T1000 (cell line): ENCODE data around the gene DNAJB6.
"Not testable (repeated sequence)": the region's sequence is repeated elsewhere in the genome, so short reads cannot be mapped to it uniquely, and the experiment has no call there.

Experiments
- DNase-seq: peaks from one replicate; lab custom pipeline; 2025; ENCODE audit warnings: mixed read lengths; lab: John Stamatoyannopoulos, UW

DNAJB6 gene

GRCh38 chr7:157442993-157443831 lies 106.4 kb downstream of the DNAJB6 start:
- no peak for DNase-seq

- DNase-seq, result no peak
Measured at GRCh38 chr7:157444011-157444842, 107.4 kb downstream of the DNAJB6 start.

DNA sequence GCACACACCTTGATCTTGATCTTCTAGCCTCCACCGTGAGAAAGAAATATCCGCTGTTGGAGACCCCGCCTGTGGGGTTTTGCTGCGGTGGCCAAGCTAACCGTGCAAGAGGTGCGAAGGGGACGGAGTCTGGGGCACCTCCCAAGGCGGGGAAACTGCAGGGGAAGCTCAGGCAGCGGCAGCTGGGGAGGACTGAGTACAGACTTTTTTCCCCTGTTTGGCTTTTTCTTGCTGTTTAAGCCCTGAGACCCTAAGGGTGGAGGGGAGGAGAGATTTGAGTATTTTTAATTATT lies 108.0 kb downstream of the DNAJB6 start:
- DNase-seq, result no peak

DNA sequence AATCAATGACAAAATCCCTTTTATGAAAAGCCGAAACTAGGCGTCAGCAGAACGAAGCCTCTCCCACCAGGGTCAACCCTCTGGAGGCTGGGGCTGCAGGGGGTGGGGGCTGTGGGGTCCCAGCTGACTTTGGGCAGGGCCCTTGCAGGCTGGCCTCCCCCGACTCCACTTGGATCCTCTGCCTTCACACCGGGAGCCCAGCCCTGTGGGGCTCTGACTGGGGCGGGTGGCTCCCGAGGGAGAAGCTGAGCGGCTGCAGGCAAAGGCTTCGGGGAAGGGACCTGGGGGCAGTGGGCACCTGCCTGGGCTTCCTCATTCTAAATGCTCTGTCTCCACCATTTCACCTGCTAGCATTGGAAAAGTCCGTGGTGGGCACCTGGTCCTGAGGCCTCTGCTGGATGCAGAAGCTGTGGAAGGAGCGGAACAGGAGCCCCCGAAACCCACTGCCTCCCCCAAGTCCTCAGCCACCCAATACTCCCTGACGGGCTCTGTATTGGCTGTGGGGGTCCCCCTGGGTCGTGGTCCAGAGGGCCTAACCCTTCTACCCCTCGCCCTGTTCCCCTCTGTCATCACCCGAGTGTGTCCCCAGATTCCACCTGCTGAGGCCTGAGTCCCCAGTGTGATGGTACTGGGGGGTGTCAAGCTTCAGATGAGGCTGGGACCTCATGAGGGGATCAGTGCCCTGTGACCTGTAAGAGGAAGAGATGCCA lies 108.6 kb downstream of the DNAJB6 start:
- no peak for DNase-seq

- no peak for DNase-seq
Measured at GRCh38 chr7:157445956-157446295, 109.1 kb downstream of the DNAJB6 start.

GRCh38 chr7:157446322-157446721 lies 109.5 kb downstream of the DNAJB6 start:
- DNase-seq, result no peak

DNA sequence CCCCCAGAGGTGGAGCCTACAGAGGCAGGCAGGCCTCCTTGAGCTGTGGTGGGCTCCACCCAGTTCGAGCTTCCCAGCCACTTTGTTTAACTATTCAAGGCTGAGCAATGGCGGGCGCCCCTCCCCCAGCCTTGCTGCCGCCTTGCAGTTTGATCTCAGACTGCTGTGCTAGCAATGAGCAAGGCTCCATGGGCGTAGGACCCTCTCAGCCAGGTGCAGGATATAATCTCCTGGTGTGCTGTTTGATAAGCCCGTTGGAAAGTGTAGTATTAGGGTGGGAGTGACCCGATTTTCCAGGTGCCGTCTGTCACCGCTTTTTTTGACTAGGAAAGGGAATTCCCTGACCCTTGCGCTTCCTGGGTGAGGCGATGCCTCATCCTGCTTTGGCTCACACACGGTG lies 117.2 kb downstream of the DNAJB6 start:
- DNase-seq, result not testable (repeated sequence)

GRCh38 chr7:157457355-157458253 lies 120.8 kb downstream of the DNAJB6 start:
- no peak for DNase-seq

DNA sequence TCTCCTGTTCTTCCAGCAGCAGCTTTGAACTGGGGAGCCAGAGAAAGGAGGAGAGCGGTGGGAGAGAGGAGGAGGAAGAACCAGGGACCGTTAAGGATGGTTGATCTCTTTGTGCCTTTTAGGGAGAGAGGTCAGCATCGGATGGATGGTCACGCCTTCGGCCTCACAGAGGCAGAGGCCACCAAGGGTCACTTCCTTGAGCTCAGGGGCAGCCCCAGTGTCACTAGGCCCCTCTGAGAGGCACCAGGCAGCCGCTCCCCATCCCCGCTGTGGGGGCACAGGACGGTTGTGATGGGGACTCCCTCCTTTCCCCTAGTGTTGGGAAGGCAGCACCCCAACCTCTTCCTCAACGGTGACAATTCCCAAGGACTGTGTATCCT lies 121.4 kb downstream of the DNAJB6 start:
- no peak for DNase-seq

DNA sequence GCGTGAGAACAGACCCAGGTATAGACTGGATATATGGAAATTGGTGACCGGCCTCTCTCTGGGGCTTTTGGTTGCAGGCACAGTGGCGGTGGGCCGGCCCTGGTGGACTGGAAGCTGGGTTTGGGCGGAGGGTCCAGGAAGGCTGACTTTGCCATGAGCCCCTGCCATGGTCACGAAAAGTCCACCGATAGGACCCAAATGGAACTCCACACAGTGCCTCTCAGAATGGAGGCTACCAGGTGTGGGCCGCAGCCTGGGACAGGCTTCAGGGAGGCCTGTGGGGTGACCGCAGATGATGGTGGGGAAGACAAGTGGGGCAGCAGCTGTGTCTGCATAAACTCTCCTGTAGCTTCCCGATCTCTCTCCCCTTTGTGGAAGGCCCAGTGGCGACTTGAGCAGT lies 123.2 kb downstream of the DNAJB6 start:
- no peak for DNase-seq

- DNase-seq, result no peak
Measured at GRCh38 chr7:157460721-157461120, 123.9 kb downstream of the DNAJB6 start.

DNA sequence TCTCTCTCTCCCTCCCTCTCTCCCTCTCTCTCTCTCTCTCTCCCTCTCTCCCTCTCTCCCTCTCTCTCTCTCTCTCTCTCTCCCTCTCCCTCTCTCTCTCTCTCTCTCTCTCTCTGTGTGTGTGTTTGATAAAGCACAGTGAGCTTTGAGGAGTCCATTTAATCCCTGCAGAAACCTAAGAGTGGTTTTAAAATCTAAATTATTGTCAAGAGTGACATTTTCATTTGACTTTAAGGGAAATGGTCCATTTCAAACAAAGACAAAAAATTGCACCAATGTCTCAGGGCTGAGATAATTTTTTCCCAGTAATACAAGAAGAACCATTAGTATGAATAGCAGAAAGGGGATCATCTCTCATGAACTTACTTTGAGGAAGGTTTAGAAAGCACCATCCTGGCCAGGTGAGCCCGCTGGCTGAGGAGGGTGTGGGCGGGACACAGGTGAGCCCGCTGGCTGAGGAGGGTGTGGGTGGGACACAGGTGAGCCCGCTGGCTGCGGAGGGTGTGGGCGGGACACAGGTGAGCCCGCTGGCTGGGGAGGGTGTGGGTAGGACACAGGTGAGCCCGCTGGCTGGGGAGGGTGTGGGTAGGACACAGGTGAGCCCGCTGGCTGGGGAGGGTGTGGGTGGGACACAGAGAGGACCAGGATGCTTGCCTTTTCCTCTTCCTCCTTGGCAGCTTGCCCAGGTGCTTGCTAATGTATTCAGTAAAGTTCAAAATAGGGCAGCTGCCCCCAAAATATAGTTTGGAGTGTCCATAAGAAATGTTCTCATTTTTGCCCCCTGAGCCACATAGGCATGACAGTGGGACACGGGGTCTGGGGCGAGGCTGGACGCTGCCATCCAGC lies 125.0 kb downstream of the DNAJB6 start:
- DNase-seq, result no peak

GRCh38 chr7:157462419-157462771 lies 125.6 kb downstream of the DNAJB6 start:
- DNase-seq, result no peak

- no peak for DNase-seq
Measured at GRCh38 chr7:157462840-157463239, 126.0 kb downstream of the DNAJB6 start.

DNA sequence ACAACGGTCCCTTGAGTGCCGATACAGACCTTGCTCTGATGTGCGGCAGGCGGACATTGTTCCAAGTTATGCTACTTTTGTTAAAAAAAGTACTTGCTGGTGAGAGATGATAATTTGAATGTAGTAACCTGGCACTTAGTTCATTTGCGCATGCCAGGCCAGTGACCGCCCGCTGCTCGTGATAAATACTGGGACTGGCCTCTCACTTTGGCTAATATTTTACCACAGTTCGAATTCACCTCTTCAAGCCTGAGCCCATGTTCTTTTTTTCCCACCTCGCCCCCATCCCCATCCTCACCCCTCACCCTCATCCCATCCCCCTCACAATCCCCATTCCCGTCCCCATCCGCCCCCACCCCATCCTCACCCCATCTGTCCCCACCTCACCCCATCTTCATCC lies 126.4 kb downstream of the DNAJB6 start:
- DNase-seq, result no peak

DNA sequence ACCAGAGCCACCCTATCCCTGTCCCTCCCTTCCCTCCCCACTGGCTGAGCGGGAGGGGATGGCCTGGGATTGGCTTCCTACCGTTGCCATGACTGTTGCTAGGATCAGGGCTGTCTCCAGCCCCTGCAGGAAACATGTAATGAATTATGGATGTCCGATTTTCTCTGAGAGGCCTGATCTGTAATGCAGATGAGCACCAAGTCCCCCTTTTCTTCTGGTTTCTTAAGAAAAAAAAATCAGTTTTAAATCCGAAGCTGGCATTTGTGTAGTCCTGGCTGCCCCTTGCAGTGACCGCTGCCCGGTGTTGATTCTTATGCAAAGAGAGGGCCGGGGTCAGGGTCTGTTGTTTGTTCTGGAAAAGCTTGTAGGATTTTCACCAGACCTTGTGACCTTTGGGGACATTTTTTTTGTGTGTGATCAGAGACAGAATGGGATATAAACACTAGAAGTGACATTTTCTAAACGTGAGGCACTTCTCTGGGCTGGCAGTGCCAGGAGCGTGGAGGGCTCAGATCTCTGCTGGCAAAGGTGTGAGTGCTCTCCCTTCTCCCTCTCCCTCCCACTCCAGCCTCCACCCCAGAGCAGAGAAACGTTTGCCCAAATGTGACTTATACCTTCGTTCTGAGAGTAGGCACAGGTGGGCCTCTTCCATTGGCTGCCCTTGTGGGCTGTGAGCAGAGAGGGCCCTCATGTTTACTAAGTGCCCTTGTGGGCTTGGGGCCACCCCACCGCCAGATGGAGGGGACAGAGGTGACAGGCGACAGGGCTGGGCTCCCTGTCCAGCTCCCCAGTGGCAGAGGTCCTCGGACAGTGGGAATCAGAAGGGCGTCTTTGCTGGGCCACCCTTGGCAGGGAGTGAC lies 127.5 kb downstream of the DNAJB6 start:
- no peak for DNase-seq

GRCh38 chr7:157464971-157465886 lies 128.4 kb downstream of the DNAJB6 start:
- no peak for DNase-seq

- DNase-seq, result no peak
Measured at GRCh38 chr7:157465891-157466866, 129.4 kb downstream of the DNAJB6 start.
